ENCODE results near the gene MYT1.

- no peak for TF ChIP-seq CTCF (conservative IDR thresholded peaks at IDR 0.05 in 1 of 2, IDR thresholded peaks at IDR 0.05 in 1 of 2; ENCODE audit: low read depth in 1 of 2, low read length in 2 of 2)
- TF ChIP-seq EZH2 (IDR thresholded peaks at IDR 0.05; ENCODE audit: low read length, missing control alignments): no peak
These were observed 26.8 kb downstream of the MYT1 start for GRCh38 chr20:64191002-64191401.
